Liver (tissue), 9 donors: Measurements from ENCODE around the gene WAC. TPM values are rescaled to one million over a fixed set of nuclear protein-coding genes. Genes with fewer than 3 reads are reported as not detected.
A peak's percentile ranks its signal among the peaks of the same experiment; 100 is the strongest.

Experiments used
- DNase-seq: peaks from one replicate; pipeline ENCODE4 v3.0.0-alpha.2; 2017; ENCODE audit warnings: low spot score
- H3K27ac ChIP-seq, 2 donors: one replicate each; pipeline ENCODE4 v1.7.0; 2013; ENCODE audit warnings: inconsistent platforms in 2 of 2, low read length in 2 of 2, control low read depth in 1 of 2, low read depth in 1 of 2, mild to moderate bottlenecking in 1 of 2
- H3K27me3 ChIP-seq, 4 donors: one replicate each; pipeline versions ENCODE4 v1.6.1 to v1.7.0; 2013; ENCODE audit warnings: low read length in 3 of 4, inconsistent platforms in 1 of 4, mild to moderate bottlenecking in 1 of 4, moderate library complexity in 1 of 4; ENCODE audit not compliant: control insufficient read depth in 4 of 4, insufficient read depth in 4 of 4
- H3K36me3 ChIP-seq, 4 donors: one replicate each; pipeline versions ENCODE4 v1.6.1 to v1.7.0; 2013; ENCODE audit warnings: low read length in 3 of 4, mild to moderate bottlenecking in 3 of 4, low read depth in 1 of 4, moderate library complexity in 1 of 4; ENCODE audit not compliant: control insufficient read depth in 4 of 4, insufficient read depth in 3 of 4
- H3K4me1 ChIP-seq, 4 donors: one replicate each; pipeline versions ENCODE4 v1.6.1 to v1.7.0; 2013; ENCODE audit warnings: low read length in 3 of 4, mild to moderate bottlenecking in 3 of 4, moderate library complexity in 1 of 4; ENCODE audit not compliant: control insufficient read depth in 4 of 4, insufficient read depth in 4 of 4
- H3K4me3 ChIP-seq, 3 donors: one replicate each; pipeline versions ENCODE4 v1.6.1 to v1.7.0; 2013; ENCODE audit warnings: low read length in 3 of 3, control low read depth in 1 of 3, low read depth in 1 of 3, mild to moderate bottlenecking in 1 of 3
- H3K9ac ChIP-seq, 2 donors: one replicate each; pipeline ENCODE4 v1.7.0; 2013; ENCODE audit warnings: low read length in 2 of 2, mild to moderate bottlenecking in 2 of 2, moderate library complexity in 2 of 2, control low read depth in 1 of 2, low read depth in 1 of 2
- H3K9me3 ChIP-seq, 4 donors: one replicate each; pipeline versions ENCODE4 v1.6.1 to v1.7.0; 2013; ENCODE audit warnings: low read length in 3 of 4; ENCODE audit not compliant: control insufficient read depth in 4 of 4
- ATF3 ChIP-seq: IDR thresholded peaks from 2 replicates; pipeline ENCODE4 v1.6.1; 2016; ENCODE audit warnings: antibody characterized with exemption
- CTCF ChIP-seq: fragments of 150-350 bp; IDR thresholded peaks from 2 replicates; pipeline ENCODE4 v1.5.1; 2017; ENCODE audit warnings: improper control_type of control experiment, low read depth, low read length; ENCODE audit not compliant: missing input control
- EGR1 ChIP-seq, 2 donors: IDR thresholded peaks; 2 replicates each; pipeline ENCODE4 v1.6.1; 2016 to 2018; ENCODE audit warnings: antibody characterized with exemption in 2 of 2, low read depth in 2 of 2
- FOXA1 ChIP-seq: IDR thresholded peaks from 2 replicates; pipeline ENCODE4 v1.6.1; 2016; ENCODE audit warnings: antibody characterized with exemption
- GABPA ChIP-seq, 2 donors: IDR thresholded peaks in 1 of 2; conservative IDR thresholded peaks in 1 of 2; 2 replicates each; pipeline ENCODE4 v1.6.1; 2016; ENCODE audit warnings: antibody characterized with exemption in 2 of 2, mild to moderate bottlenecking in 1 of 2, moderate library complexity in 1 of 2
- HNF4A ChIP-seq, 2 donors: conservative IDR thresholded peaks; 2 replicates each; pipeline ENCODE4 v1.6.1; 2016; ENCODE audit warnings: antibody characterized with exemption in 2 of 2, mild to moderate bottlenecking in 2 of 2
- HNF4G ChIP-seq: IDR thresholded peaks from 2 replicates; pipeline ENCODE4 v1.6.1; 2016; ENCODE audit warnings: antibody characterized with exemption
- JUND ChIP-seq, 2 donors: IDR thresholded peaks; 2 replicates each; pipeline ENCODE4 v1.6.1; 2016; ENCODE audit warnings: antibody characterized with exemption in 2 of 2
- MAX ChIP-seq: IDR thresholded peaks from 2 replicates; pipeline ENCODE4 v1.6.1; 2016; ENCODE audit warnings: antibody characterized with exemption
- NR2F2 ChIP-seq: IDR thresholded peaks from 2 replicates; pipeline ENCODE4 v1.6.1; 2016; ENCODE audit warnings: antibody characterized with exemption
- RAD21 ChIP-seq, 2 donors: IDR thresholded peaks; 2 replicates each; pipeline ENCODE4 v1.6.1; 2016; ENCODE audit warnings: antibody characterized with exemption in 2 of 2, mild to moderate bottlenecking in 2 of 2
- REST ChIP-seq: IDR thresholded peaks from 2 replicates; pipeline ENCODE4 v1.6.1; 2016; ENCODE audit warnings: antibody characterized with exemption, mild to moderate bottlenecking
- RXRA ChIP-seq, 2 donors: IDR thresholded peaks; 2 replicates each; pipeline ENCODE4 v1.6.1; 2017 to 2018; ENCODE audit warnings: antibody characterized with exemption in 2 of 2, mild to moderate bottlenecking in 1 of 2
- SP1 ChIP-seq: IDR thresholded peaks from 2 replicates; pipeline ENCODE4 v1.6.1; 2018; ENCODE audit warnings: antibody characterized with exemption, mild to moderate bottlenecking
- TAF1 ChIP-seq: conservative IDR thresholded peaks from 2 replicates; pipeline ENCODE4 v1.6.1; 2016; ENCODE audit warnings: antibody characterized with exemption, mild to moderate bottlenecking
- YY1 ChIP-seq: IDR thresholded peaks from 2 replicates; pipeline ENCODE4 v1.6.1; 2016; ENCODE audit warnings: antibody characterized with exemption, mild to moderate bottlenecking
- ZBTB33 ChIP-seq: IDR thresholded peaks from 2 replicates; pipeline ENCODE4 v1.6.1; 2016; ENCODE audit warnings: antibody characterized with exemption
- WGBS: extraction: QIAGEN DNeasy Blood & Tissue Kit; methylation state at CpG from one replicate; pipeline ENCODE4 v1.1.7; 2013; 5-methylcytosine and 5-hydroxymethylcytosine counted together
- polyA plus RNA-seq, 2 donors: library from polyadenylated mRNA; stranded (reverse) in 1 of 2; unstranded in 1 of 2; fragments of 200-250 nt in 1 of 2; fragments of >200 nt in 1 of 2; fragmentation: Nextera tagmentation in 1 of 2; extraction: Ambion mirVana in 1 of 2; gene quantifications; one replicate each; pipeline versions ENCODE4 v1.2.1 to v1.2.3, GENCODE V29; 2013 to 2015
- total RNA-seq, 2 donors: library from RNA; depleted of rRNA; stranded (reverse); fragments of >200 nt; gene quantifications; one replicate each; pipeline ENCODE4 v1.2.3, GENCODE V29; 2014
- donor health status: healthy.
- donor health status: healthy.
- donor health status: healthy.
- donor health status: healthy.
- donor health status: healthy.

WAC gene
- total and polyA plus RNA-seq, 4 donors, result 20.2 to 48.7 (median 32.0) TPM

- H3K4me3 ChIP-seq, result no peak overlapping the region
- DNase-seq, result no peak
- peak in 1 of 2 donors; percentile 52 for TF ChIP-seq JUND (IDR thresholded peaks at IDR 0.05)
- TF ChIP-seq EGR1 (IDR thresholded peaks at IDR 0.05; ENCODE audit: low read depth in 2 of 2), result no peak
- peak; percentile 60 to 79 for TF ChIP-seq RXRA (IDR thresholded peaks at IDR 0.05)
- TF ChIP-seq SP1, result no peak
- TF ChIP-seq NR2F2, result peak; percentile 46
- TF ChIP-seq RAD21 (IDR thresholded peaks at IDR 0.05), result peak; percentile 73
- TF ChIP-seq HNF4A (conservative IDR thresholded peaks at IDR 0.05), result peak; percentile 26 to 47
- TF ChIP-seq CTCF, result peak; percentile 28
- peaks cover 0 to 13% (median 11%) of the 10 kb centered on the region in 4 donors for H3K4me1 ChIP-seq
- no peaks in the 10 kb centered on the region for H3K9me3 ChIP-seq
- no peak overlapping the region for H3K9ac ChIP-seq
- 7% methylated on average over 1 of the region's 1 CpG for WGBS
- H3K27me3 ChIP-seq, result no peaks in the 10 kb centered on the region
- H3K36me3 ChIP-seq, result peaks cover 0 to 40% (median 33%) of the 10 kb centered on the region in 4 donors
- H3K27ac ChIP-seq, result peak overlapping the region in 1 of 2 donors; percentile 49
These were observed 55.0 kb downstream of the WAC start for GRCh38 chr10:28587970-28588290.

- Histone ChIP-seq H3K4me3 (no peak overlapping the region), H3K4me1 (peaks cover 0 to 5% (median 4%) of the 10 kb centered on the region in 4 donors), H3K27ac (no peak overlapping the region), H3K27me3 (no peaks in the 10 kb centered on the region), H3K9me3 (no peaks in the 10 kb centered on the region), H3K9ac (no peak overlapping the region), H3K36me3 (peaks cover 2 to 35% (median 31%) of the 10 kb centered on the region in 4 donors)
- 99% methylated on average over 1 of the region's 1 CpG for WGBS
- no peak for TF ChIP-seq ZBTB33
- TF ChIP-seq JUND (IDR thresholded peaks at IDR 0.05), result peak; percentile 46 to 73
- no peak for DNase-seq
These were observed 60.0 kb downstream of the WAC start for GRCh38 chr10:28592953-28593352.

- 49% methylated on average over 2 of the region's 2 CpGs for WGBS
- no peak for TF ChIP-seq ATF3
- TF ChIP-seq NR2F2, result no peak
- no peak for TF ChIP-seq GABPA (IDR thresholded peaks at IDR 0.05 in 1 of 2, conservative IDR thresholded peaks at IDR 0.05 in 1 of 2)
- TF ChIP-seq JUND (IDR thresholded peaks at IDR 0.05), result no peak
- TF ChIP-seq RAD21 (IDR thresholded peaks at IDR 0.05), result no peak
- TF ChIP-seq HNF4G, result no peak
- no peak for TF ChIP-seq FOXA1
- TF ChIP-seq CTCF, result no peak
- TF ChIP-seq TAF1, result no peak
- TF ChIP-seq EGR1 (IDR thresholded peaks at IDR 0.05; ENCODE audit: low read depth in 2 of 2), result no peak
- no peak for TF ChIP-seq YY1
- no peak for TF ChIP-seq SP1
- no peak for TF ChIP-seq REST
- TF ChIP-seq MAX, result no peak
- no peak for TF ChIP-seq HNF4A (conservative IDR thresholded peaks at IDR 0.05)
- Histone ChIP-seq H3K4me1 (no peaks in the 10 kb centered on the region), H3K27me3 (no peaks in the 10 kb centered on the region), H3K4me3 (no peak overlapping the region), H3K9ac (no peak overlapping the region), H3K36me3 (peaks cover 4 to 35% (median 32%) of the 10 kb centered on the region in 4 donors), H3K9me3 (no peaks in the 10 kb centered on the region), H3K27ac (no peak overlapping the region)
- DNase-seq, result no peak
These were observed 60.9 kb downstream of the WAC start for GRCh38 chr10:28593811-28594210.
